SU-DHL-6 (cell line): Measurements from ENCODE around the gene STK32C.

Experiments used
- CTCF ChIP-seq: fragments of 200-600 bp; sonication (generic); IDR thresholded peaks from one replicate; pipeline ENCODE4 v1.5.1; 2017; ENCODE audit warnings: antibody characterized with exemption, mild to moderate bottlenecking, low read length, moderate library complexity; ENCODE audit not compliant: insufficient read depth, poor library complexity, severe bottlenecking
- EZH2phosphoT487 ChIP-seq: fragments of 200-600 bp; sonication (generic), shearing (Covaris generic); conservative IDR thresholded peaks from 2 replicates; pipeline ENCODE4 v1.6.1; 2018; ENCODE audit warnings: mild to moderate bottlenecking, antibody characterized with exemption, low read length, moderate library complexity, mixed read lengths

- TF ChIP-seq CTCF (no peak), EZH2phosphoT487 (no peak)
These were observed 100.8 kb downstream of the STK32C start for GRCh38 chr10:132206806-132207535.
